ENCODE results near the gene EPHB1. TPM values are rescaled to one million over a fixed set of nuclear protein-coding genes. Genes with fewer than 3 reads are reported as not detected.

Gene EPHB1
- total and polyA plus RNA-seq, 2 donors (not counting 3 experiments of a cell fraction or from before 2014, with no cell fraction given): 1.3 to 5.2 TPM

DNA sequence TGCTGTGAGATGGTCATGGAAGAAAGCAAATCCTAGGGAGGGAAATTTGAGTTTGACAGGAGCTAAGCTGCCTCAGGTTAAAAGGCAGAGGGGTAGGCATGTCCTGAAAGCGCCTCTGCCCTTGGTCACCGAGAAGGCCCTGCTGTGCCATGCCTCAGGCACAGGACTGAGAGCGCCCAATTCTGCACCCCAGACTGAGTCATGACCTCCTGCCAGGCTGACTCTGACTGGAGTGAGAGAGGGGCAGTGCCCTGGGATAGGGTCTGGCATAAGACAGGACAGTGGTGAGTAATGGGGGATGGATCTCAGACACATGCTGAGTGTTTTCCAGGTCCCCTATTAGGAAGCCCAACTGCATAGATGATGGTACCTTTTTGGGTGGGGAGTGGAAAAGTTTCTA lies 44.4 kb downstream of the EPHB1 start:
- Histone ChIP-seq H3K27me3 (ENCODE audit: control insufficient read depth in 2 of 2, insufficient read depth in 2 of 2, low read length in 2 of 2) (no peaks in the 10 kb centered on the region), H3K4me1 (ENCODE audit: control insufficient read depth, extremely low read depth, insufficient read depth, low read length) (no peaks in the 10 kb centered on the region), H4K20me1 (replicated peaks; ENCODE audit: control insufficient read depth, extremely low read depth, insufficient read depth, low read length) (no peaks in the 10 kb centered on the region), H3K36me3 (ENCODE audit: control insufficient read depth in 2 of 2, extremely low read depth in 1 of 2, insufficient read depth in 2 of 2, low read length in 2 of 2) (no peaks in the 10 kb centered on the region), H3K9ac (replicated peaks; ENCODE audit: extremely low read depth, insufficient read depth, low read length) (no peak overlapping the region), H2AFZ (ENCODE audit: low read depth, low read length) (no peak overlapping the region), H3K9me1 (replicated peaks; ENCODE audit: control insufficient read depth, extremely low read depth, insufficient read depth, low read length) (no peaks in the 10 kb centered on the region), H3K79me2 (ENCODE audit: control insufficient read depth, insufficient read depth, low read length) (no peaks in the 10 kb centered on the region), H3K4me2 (ENCODE audit: insufficient read depth, low read length) (no peak overlapping the region), H3K4me3 (replicated peaks in 1 of 3; ENCODE audit: insufficient read depth in 1 of 3, low read depth in 1 of 3, low read length in 3 of 3) (no peak overlapping the region), H3K27ac (ENCODE audit: insufficient read depth, low read depth, low read length) (no peak overlapping the region), H3K9me3 (replicated peaks; ENCODE audit: control insufficient read depth, insufficient read depth, low read length) (no peaks in the 10 kb centered on the region)
- DNase-seq (ENCODE audit: low read depth, low spot score) (no peak), FAIRE-seq (no peak)
- ChIA-PET POLR2A (no interaction called here), CTCF (interaction anchor here (1.4 to 1.9 kb wide), 2 partner anchors 45 to 239 kb away, joined by 3 to 12 read pairs; partner anchors contain the start of gene EPHB1)
- dilution Hi-C loops (cut with MboI; ENCODE audit: extremely low pct_ligation_motif_present, low sequenced_read_pairs) (no loop called here), intact Hi-C loops (cut with micrococcal nuclease) (no loop called here)
- TF ChIP-seq MAX (IDR thresholded peaks at IDR 0.05; ENCODE audit: insufficient read depth, insufficient read length) (no peak), MYC (IDR thresholded peaks at IDR 0.05; ENCODE audit: low read depth, low read length) (no peak), GATA2 (IDR thresholded peaks at IDR 0.05; ENCODE audit: insufficient read depth, insufficient read length, low read depth, low read length) (no peak), POLR2AphosphoS5 (IDR thresholded peaks at IDR 0.05; ENCODE audit: insufficient read depth, low read depth, low read length) (no peak), FOS (IDR thresholded peaks at IDR 0.05; ENCODE audit: borderline replicate concordance, insufficient read depth, low read length) (no peak), POLR2A (IDR thresholded peaks at IDR 0.05; ENCODE audit: low read depth, low read length) (no peak), EZH2 (IDR thresholded peaks at IDR 0.05; ENCODE audit: borderline replicate concordance, low read depth, low read length, severe bottlenecking) (no peak), JUN (IDR thresholded peaks at IDR 0.05; ENCODE audit: borderline replicate concordance, insufficient read depth, insufficient read length, low read depth) (no peak)
- TF ChIP-seq, protein P1, sequence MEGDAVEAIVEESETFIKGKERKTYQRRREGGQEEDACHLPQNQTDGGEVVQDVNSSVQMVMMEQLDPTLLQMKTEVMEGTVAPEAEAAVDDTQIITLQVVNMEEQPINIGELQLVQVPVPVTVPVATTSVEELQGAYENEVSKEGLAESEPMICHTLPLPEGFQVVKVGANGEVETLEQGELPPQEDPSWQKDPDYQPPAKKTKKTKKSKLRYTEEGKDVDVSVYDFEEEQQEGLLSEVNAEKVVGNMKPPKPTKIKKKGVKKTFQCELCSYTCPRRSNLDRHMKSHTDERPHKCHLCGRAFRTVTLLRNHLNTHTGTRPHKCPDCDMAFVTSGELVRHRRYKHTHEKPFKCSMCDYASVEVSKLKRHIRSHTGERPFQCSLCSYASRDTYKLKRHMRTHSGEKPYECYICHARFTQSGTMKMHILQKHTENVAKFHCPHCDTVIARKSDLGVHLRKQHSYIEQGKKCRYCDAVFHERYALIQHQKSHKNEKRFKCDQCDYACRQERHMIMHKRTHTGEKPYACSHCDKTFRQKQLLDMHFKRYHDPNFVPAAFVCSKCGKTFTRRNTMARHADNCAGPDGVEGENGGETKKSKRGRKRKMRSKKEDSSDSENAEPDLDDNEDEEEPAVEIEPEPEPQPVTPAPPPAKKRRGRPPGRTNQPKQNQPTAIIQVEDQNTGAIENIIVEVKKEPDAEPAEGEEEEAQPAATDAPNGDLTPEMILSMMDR (IDR thresholded peaks at IDR 0.05; ENCODE audit: extremely low read depth in 1 of 2, insufficient read depth in 1 of 2, low read depth in 1 of 2, low read length in 2 of 2): no peak
- BruUV-seq (replicated peaks): no TSS peak
